ENCODE results near the gene ANKRD36C.
"Not testable (repeated sequence)": the region's sequence is repeated elsewhere in the genome, so short reads cannot be mapped to it uniquely, and the experiment has no call there.

Gene ANKRD36C

DNA sequence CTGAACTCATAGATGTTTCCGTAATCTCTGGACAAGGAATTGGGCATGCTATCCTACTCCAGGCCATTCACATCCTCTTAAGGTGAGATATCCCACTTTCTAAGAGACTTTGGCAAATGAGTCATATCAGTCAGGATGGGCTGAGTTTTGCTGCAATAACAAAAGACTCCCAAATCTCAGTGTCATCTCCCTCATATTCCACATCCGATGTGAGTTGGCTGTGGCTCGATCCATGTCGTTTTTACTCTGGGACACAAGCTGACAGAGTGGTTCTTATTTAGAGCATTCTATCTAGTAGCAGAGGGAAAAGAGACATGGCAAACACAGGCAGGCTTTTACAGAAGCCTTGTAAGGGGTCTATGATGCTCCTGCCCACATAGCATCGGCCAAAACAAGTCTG, 14.6 kb upstream of the ANKRD36C start:
- DNase-seq = not testable (repeated sequence)

DNA sequence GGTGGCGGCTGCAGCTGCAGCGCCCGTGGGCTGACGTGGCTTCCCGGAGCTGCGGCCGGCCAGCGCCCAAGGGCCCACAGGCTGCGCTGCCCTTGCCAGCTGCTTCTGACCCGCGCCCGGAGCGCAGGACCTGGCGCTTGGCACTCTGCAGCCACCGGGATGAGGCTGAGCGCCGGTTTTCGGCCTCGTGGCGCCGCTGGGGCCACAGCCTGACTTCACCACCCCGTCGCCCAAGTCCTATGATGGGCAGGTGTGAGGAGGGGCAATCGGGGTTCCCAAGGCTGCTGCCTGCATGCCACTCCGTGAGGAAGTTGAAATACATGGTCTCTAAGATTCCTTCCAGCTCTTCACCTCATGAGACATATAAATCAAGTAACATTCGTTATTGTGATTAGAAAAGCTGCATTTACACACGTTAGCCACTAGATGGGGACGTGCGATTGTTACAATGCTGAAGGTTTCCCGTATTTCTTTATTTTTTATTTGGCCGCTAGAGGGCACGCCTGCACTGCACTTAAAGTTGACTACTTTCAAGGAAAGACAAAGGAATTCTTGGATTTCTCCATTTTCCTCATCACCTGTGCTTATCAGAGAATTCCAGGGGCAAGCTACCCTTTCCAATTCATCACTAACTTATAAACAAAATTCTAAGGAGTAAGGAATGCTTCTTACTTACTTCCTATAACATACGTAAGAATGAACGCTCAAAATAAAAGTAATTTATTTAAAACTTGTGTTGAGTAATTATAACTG, 1.1 kb upstream of the ANKRD36C start:
- DNase-seq = not testable (repeated sequence)

DNA sequence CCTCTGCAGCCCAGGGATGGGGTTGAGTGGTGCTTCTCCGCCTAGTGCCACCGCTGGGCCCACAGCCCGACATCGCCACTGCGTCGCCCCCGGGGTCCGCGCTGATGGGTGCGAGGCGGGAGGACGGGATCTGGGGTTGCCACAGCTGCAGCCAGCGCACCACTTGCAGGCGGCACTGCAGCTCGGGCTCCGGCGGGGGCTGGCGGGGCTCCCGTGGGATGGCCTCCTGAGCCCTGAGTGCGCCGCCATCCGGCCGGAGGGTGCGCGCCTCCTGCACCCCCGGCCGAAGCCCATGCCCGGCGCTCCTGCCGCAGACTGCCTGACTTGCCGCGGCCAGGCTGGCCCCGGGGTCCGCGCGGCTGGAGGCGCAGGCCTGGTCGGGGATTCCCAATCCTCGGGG, 478 bp upstream of the ANKRD36C start:
- not testable (repeated sequence) for DNase-seq

DNA sequence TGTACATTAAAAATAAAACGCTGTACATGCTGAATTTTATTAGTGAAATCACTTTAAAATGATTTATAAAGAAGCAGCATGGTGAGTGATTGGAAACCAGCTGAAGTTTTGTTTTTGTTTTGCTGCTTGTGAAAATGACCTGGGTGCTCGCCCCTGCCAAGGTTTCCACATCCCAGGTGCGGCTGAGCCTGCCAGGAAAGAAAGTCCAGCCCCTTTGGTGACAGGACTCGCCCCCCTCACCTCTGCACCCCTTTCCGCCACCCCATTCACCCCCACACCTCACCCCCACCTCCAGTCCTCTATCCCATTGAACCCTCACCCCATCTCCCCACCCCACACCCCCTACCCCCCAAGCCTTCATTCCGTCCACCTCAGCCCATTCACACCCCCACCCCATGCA, 740 bp downstream of the ANKRD36C start:
- not testable (repeated sequence) for DNase-seq

DNA sequence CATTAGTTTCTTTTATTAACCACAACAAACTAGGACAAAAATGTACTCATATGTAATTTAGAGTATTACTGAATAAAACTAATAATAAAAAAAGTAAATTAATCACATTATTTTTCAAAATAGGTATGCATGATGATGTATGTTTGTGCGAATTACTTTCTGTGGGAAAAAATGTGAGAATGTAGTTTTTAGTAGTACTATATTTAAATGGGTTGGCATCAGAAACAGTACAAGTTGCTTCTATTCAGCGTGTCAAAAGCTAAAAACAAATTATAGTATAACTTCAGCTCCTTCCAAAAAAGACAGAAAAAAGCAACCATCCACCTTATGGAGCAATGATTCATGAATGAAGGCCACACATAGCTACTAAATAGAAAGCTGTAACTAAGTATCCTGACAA, 40.0 kb downstream of the ANKRD36C start:
- DNase-seq = not testable (repeated sequence)

DNA sequence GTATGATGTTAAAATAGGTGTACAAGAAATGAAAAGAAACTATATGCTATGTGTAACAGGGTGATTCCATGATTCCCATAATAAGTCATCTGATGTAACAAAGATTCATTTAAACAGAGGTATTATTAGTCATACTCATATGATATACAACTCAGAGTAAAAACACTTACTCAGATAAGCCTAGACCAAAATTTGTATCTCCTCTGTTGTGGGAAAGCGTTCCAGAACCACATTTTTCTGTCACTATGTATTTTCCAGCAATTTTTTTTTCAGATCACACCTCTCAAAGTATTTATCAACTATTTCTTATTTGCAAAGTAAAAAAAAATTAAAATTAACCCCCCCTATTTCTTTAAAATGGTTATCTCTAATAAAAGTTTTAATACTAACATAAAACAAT, 43.6 kb downstream of the ANKRD36C start:
- DNase-seq = not testable (repeated sequence)

DNA sequence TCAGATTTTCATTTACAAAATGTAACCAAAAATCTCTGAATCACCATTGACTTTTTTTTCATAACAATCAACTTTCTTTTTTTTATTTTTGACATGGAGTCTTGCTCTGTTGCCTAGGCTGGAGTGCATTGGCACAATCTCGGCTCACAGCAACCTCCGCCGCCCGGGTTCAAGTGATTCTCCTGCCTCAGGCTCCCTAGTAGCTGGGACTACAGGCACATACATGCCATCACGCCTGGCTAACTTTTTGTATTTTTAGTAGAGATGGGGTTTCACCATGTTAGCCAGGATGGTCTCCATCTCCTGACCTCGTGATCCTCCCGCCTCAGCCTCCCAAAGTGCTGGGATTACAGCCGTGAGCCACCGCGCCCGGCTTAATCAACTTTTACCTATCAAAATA, 51.7 kb downstream of the ANKRD36C start:
- DNase-seq = not testable (repeated sequence)

DNA sequence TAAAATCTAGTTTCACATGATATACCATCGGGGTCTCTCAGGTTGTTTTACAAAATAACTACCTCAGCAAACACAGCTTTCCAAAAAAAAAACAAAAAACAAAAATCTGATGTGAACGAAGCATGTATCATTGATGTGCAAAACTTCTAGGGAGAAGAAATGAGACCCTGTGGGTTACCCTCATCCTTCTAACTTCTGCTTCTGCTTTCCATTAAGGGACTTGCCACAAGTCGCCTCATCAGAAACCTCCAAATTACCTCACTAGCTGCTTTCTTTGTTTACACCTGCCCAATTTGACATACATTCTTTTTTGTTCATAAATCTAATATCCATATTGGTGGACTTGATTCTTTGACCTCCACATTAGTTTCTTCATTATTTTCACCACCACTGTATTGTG, 60.9 kb downstream of the ANKRD36C start:
- DNase-seq = not testable (repeated sequence)

DNA sequence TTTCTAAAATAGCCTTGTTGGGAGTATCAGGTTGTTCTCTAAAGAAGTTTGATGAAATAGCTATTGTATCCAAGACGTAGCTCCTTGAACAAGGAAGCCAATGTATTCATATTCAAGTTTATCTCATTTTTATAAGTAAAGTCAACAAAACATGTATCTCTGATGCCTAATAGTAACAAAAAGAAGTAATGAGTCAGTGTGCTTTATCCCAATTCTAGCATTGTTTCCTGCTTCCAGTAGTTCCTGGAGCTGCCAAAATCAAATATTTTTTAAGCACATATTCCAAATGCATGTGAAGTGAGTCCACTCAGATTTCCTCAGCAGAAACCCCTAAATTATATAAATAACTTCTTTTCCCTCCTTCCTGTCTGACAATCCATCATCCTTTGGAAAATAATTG, 74.6 kb downstream of the ANKRD36C start:
- DNase-seq = not testable (repeated sequence)

DNA sequence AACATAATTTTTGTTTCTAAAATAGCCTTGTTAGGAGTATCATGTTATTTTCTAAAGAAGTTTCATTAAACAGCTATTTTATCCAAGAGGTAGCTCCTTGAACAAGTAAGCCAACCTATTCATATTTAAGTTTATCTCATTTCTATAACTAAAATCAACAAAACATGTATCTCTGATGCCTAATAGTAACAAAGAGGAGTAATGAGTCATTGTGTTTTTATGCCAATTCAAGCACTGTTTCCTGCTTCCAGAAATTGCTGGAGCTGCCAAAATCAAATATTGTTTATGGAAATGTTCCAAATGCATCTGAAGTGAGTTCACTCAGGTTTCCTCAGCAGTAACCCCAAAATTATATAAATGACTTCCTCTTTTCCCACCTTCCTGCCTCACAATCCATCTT, 76.5 kb downstream of the ANKRD36C start:
- DNase-seq = not testable (repeated sequence)

DNA sequence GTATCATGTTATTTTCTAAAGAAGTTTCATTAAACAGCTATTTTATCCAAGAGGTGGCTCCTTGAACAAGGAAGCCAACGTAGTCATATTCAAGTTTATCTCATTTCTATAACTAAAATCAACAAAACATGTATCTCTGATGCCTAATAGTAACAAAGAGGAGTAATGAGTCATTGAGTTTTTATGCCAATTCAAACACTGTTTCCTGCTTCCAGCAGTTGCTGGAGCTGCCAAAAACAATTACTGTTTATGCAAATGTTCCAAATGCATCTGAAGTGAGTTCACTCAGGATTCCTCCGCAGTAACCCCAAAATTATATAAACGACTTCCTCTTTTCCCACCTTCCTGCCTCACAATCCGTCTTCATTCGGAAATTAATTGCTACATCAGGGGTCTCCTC, 80.2 kb downstream of the ANKRD36C start:
- DNase-seq = not testable (repeated sequence)

DNA sequence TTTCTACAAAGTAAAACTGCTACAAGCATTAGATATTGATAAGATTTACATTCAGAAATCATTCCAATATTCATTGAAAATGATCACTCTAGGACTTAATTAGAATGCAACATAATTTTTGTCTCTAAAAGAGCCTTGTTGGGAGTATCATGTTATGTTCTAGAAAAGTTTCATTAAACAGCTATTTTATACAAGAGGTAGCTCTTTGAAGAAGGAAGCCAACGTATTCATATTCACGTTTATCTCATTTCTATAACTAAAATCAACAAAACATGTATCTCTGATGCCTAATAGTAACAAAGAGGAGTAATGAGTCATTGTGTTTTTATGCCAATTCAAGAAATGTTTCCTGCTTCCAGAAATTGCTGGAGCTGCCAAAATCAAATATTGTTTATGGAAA, 97.2 kb downstream of the ANKRD36C start:
- DNase-seq = not testable (repeated sequence)

DNA sequence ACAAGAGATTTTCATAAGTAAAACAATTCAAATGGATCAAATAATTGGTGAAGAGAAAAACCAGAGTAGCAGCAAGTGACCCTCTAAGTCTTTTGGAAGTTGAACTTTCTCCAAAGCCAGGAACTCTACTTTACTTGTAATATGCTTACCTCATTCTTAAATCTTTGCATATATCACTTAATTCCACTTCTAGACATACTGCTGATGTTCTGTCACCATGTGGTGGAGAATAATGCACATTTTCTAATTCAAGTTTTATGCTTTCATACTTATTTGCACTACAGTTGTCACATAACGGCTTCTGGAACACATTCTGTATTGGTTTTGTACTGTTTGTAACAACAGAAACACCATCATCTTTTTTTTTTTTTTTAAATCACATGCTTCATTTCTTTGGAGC, 123.7 kb downstream of the ANKRD36C start:
- DNase-seq = not testable (repeated sequence)

DNA sequence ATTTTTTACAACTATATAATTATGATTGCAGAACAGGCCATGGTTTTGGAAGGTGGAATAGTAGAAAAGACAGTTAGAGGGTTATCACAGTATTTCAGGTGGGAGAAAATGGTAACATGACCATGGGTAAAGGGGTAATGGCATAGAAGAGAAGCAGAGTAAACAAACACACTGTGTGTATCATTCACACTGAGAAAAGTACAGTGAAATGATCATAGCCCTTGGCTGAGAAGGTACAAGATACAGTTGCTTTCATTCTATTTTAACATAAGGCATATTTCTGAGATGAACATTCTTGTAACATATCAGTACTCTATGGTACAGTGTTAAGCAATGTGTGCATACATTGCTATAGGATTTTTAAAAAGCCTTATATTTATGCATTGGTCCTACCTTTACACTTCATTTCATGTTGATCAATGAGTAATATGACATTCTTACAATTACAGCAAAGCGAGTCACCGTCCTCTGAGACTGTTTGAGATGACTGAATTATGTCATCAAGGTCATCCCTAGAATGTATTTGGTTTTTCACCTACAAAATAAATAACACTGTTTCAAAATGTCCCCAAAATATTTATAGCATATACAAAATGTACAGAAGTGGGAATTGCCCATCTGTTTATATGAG, 124.5 kb downstream of the ANKRD36C start:
- DNase-seq = not testable (repeated sequence)

DNA sequence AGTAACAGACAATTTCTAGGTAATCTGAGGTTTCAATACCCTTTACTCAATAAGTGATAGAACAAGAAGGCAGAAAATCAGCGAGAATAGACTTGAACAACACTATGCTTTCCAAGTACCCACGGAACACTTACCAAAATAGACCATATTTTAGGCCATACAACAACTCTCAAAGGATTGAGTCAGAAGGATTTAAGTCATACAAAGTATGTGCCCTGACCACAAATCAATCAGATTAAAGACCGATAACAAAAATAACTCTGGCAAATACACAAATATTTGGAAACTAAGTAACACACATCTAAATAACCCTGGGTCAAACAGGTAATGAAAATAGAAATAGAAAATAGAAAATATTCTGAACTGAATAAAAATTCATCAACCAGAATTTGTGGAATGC, 129.5 kb downstream of the ANKRD36C start:
- not testable (repeated sequence) for DNase-seq

DNA sequence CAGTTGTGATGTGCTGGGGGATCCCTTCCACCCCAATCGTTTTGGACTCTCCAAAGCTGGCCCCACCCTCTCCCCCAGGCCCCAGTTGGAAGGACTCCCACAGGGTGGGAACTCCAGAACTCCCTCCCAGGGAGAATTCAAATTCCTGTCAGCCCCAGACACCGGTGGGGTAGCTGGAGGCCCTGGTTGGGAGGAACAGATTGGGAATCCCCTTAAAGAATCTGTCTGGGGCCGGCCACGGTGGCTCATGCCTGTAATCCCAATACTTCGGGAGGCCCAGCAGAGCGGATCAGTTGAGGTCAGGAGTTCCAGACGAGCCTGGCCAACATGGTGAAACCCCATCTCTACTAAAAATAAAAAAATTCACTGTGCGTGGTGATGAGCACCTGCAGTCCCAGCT, 155.5 kb downstream of the ANKRD36C start:
- DNase-seq = no peak

DNA sequence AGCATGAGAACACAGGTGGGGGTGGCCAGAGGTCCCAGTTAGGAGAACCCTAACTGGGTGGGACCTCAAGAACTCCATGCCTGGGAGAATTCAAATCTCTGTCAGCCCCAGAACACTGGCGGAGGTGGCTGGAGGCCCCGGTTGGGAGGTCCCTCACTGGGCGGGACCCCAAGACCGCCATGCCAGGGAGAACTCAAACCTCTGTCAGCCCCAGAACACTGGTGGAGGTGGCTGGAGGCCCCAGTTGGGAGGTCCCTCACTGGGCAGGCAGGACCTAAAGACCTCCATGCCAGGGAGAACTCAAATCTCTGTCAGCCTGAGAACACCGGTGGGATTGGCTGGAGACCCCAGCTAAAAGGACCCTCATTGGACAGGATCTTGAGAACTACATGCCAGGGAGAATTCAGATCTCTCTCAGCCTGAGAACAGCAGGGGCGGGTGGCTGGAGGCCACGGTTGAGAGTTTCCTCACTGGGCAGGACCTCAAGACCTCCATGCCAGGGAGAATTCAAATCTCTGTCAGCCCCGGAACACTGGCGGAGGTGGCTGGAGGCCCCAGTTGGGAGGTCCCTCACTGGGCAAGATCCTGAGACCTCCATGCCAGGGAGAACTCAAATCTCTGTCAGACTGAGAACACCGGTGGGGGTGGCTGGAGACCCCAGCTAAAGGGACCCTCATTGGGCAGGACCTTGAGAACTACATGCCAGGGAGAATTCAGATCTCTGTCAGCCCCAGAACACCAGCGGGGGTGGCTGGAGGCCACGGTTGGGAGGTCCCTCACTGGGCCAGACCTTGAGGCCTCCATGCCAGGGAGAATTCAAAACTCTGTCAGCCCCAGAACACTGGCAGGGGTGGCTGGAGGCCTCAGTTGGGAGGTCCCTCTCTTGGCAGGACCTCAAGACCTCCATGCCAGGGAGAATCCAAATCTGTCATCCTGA, 157.3 kb downstream of the ANKRD36C start:
- not testable (repeated sequence) for DNase-seq

DNA sequence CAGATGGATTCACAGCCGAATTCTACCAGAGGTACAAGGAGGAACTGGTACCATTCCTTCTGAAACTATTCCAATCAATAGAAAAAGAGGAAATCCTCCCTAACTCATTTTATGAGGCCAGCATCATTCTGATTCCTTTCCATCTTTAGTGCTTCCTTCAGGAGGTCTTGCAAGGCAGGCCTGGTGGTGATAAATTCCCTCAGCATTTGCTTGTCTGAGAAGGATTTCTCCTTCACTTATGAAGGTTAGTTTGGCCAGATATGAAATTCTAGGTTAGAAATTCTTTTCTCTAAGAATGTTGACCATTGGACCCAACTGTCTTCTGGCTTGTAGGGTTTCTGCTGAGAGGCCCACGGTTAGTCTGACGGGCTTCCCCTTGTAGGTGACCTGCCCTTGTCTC, 167.4 kb downstream of the ANKRD36C start:
- not testable (repeated sequence) for DNase-seq

DNA sequence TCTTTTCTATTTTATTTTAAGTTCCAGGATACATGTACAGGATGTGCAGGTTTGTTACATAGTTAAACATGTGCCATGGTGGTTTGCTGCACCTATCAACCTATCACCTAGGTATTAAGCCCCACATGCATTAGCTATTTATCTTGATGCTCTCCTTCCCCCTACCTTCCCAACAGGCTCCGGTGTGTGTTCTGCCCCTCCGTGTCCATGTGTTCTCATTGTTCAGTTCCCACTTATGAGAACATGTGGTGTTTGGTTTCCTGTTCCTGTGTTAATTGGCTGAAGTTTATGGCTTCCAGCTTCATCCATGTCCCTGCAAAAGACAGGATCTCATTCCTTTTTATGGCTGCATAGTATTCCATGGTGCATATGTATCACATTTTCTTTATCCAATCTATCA, 174.1 kb downstream of the ANKRD36C start:
- not testable (repeated sequence) for DNase-seq

DNA sequence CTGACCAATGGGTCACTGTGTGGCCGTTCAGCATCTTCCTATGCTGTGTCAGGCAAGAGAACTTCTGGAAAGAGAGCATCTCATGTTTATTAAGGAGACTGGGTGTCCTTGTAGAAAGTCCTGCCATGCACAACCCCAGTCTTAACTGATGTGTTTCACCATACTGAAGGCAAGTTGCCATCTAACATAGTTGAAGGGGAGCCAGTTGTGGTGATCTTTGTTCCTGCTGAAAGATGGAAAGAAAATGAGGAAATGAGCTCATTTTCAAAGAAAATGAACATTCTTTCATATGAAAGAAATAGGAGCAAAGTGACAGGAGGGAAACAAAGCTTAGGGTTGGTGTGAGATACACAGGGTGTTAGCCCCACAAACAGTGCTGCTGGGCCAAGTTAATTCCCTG, 178.3 kb downstream of the ANKRD36C start:
- DNase-seq = not testable (repeated sequence)

DNA sequence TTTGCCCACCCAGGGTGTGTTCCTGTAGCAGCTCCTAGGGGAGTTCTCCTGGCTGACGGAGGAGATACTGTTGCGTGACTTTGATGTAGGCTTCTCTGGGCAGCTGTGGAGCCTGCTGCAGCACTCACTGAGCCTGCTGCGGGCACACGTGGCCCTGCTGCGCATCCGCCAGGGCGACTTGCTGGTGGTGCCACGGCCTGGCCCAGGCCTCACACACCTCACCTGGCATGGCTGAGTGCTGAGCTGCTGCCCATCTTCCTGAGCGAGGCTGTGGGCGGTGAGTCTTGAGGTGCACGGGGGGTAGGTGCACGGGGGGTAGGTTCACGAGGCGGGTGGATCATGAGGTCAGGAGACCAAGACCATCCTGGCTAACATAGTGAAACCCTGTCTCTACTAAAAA, 191.7 kb downstream of the ANKRD36C start:
- no peak for DNase-seq

DNA sequence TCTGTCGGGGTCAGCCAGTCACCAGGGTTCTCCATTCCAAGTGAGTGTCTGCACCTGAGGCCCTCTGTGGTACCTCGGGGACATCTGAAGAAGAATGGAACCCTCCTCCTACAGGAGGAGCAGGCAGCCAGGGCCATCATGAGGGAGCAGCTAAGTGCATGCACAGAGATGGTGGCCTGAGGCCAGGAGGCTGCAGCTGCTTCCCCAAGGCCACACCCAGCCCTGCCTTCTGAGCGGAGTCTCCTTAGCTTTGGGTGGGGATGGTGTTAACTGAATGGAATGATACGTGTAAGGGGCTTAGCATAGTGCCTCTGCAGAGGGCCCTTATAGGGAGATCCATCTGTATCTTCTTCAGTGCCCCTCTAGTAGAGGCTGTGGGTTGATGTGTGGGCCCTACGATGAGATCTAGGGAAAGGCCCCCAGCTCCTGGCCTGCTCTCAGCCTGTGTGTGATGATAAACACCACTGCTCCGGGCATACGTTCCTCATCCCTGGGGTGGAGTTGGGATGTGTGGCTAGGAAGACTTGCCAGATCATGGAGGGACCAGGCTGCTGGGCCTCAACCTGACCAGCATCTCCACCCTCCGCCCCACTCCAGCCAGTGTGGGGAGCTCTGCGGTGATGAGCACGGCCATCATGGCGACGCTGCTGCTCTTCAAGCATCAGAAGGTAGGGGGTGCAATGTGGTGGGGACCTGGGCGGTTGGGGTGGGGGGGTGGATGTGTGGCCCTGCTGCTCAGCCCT, 192.3 kb downstream of the ANKRD36C start:
- DNase-seq = not testable (repeated sequence)

Data from NCI-H524 (cell line).